ENCODE results near the gene LAMB4.

The LAMB4 gene

GRCh38 chr7:108140671-108141070, 10.5 kb upstream of the LAMB4 start:
- DNase-seq = no peak

- no peak for DNase-seq
Observed at GRCh38 chr7:108138911-108139310, 8.8 kb upstream of the LAMB4 start.

DNA sequence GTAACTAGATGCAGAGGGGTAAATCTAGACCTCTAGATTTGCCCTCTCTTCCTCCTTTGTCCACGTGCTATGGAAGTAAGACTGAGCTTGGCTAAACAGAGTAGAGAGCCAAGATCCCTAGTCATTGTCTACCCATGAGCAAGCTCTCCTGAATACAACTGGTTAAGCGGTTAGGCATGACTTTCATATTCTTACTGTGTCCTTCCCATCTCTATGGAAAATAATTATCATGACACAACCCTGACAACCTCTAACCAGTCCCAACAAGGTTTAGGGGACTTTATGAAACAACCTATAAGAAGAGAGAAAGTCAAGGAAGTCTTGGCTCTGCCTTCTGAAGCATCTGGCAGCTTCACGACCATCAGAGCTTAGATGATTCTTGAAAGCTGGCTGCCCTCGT, 7.8 kb upstream of the LAMB4 start:
- DNase-seq = no peak

GRCh38 chr7:108137040-108137439, 6.9 kb upstream of the LAMB4 start:
- no peak for DNase-seq

DNA sequence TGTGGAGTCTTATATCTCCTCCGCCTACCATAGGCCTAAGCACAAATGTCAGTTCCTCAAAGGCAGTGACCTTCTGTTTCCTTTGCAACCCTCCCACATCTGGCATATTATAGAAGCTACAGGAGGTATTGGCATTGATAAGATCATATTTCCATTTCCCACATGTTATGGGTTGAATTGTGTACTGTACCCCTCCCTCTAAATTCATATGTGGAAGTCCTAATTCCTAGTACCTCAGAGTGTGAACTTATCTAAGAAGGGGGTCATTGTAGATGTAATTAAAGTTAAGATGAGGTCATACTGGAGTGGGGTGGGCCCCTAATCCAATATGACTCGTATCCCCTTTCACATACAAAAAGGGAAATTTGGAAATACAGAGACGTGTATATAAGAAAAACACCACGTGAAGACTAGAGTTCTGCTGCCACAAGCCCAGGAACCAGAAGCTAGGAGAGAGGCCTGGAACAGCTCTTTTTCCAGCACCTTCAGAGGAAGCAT, 6.1 kb upstream of the LAMB4 start:
- DNase-seq = no peak

DNA sequence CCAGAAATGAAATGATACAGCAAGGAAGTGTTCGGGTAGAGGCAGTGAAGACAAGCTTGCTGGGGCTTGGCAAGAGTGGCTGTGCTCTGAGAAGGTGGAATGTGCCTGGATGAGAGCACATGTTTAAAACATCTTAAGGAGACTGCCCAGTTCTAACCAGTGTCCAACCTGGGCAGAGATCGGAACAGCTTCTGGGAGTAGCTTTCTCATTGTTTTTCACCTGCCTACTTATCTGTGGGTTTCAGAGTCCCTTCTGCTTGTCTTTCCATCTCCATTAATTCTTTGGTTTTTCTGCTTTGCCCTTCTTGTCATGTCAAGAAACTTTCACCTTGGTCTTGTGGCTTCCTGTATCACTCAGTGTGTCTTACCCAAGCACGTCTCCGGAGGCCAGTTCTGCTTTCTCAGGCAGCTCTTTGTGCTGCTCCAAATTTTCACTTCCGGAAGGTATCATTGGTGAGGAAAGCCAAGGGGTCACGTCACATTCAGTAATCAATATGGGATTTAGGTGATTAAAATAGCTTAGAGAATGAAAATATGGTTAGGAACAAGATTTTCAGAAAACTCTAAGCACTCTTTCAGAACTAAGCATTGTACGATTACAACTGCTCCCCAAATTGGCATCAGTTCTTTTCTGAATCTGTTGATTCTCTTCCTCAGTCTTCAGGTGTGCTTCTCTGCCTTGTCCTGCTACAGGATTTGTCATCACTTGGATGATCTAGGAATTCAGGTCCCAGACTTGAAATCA, 5.5 kb upstream of the LAMB4 start:
- no peak for DNase-seq

DNA sequence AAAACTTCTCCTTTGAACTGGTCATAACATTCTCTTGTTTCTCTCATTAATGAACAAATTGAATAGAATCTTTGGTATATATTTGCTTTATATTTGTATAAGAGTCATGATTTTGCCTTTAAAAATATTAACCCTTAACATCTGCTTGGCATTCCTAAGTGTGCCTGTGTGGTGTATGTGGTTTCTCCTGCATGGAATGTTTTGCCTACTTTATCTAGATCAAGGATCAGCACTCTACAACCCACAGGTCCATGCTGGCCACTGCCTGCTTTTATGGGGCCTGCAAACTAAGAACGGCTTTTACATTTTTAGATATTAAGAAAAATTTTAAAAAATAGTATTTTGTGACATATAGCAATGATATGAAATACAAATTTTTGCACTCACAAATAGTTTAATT, 4.3 kb upstream of the LAMB4 start:
- DNase-seq = no peak

- DNase-seq = peak in 1 of 3 experiments; percentile 27
Observed at GRCh38 chr7:108132551-108133265, 2.5 kb upstream of the LAMB4 start.

DNA sequence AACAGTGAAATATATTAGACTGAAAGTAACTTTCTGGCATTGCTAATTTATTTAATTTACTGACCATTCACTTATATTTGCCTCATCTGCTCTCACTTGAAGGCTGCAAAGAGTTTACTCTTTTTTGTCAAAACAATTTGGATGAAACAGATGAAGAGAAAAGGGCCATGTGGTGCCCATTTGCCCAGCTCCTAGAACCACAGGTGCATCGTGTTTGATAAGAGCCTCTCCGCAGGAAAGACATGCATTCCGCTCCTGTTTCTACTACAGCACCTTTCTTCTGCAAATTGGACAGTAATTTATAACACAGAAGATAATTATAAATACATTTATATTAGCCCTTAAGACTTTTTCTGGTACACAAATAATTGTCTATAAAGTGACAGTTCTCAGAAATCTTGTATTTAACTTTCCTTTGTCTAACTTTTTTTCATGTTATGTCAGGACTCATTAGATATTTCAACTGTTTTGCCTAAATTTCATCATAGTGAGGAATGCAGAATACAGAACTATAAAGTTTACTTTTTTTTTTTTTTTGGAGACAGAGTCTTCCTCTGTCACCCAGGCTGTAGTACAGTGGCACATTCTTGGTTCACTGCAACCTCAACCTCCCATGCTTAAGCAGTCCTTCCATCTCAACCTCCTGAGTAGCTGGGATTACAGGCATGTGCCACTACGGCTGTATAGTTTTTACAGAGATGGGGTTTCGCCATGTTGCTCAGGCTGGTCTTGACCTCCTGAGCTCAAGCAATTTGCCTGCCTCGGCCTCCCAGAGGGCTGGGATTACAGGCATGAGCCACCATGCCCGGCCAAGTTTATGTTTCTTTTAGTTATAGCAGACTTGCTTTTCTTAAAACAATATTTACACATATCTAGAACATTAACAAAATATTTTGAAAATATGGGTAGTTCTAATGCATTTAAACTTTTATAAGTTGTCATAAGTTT, 869 bp downstream of the LAMB4 start:
- DNase-seq = peak in 1 of 3 experiments; percentile 55

DNA sequence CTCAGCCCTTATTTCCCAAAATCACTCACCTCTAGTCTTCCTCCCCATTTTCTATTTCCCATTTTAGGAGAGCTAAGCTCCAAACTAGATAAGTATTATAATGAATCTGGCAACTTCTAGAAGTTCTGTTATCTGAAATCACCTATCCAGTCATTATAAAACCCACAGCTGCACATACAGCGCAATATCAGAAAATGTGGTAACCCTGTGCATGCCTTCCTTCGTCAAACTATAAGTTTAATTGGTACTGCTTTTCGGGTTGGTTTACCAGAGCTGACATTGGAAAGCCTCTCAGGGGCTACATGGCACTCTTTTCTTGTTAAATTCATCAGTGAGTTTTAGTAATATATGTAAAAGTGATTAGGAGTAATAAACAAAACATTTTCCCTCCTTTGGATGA, 1.6 kb downstream of the LAMB4 start:
- no peak for DNase-seq

GRCh38 chr7:108127461-108127860, 2.7 kb downstream of the LAMB4 start:
- no peak for DNase-seq

- DNase-seq = no peak
Observed at GRCh38 chr7:108124820-108125219, 5.3 kb downstream of the LAMB4 start.

DNA sequence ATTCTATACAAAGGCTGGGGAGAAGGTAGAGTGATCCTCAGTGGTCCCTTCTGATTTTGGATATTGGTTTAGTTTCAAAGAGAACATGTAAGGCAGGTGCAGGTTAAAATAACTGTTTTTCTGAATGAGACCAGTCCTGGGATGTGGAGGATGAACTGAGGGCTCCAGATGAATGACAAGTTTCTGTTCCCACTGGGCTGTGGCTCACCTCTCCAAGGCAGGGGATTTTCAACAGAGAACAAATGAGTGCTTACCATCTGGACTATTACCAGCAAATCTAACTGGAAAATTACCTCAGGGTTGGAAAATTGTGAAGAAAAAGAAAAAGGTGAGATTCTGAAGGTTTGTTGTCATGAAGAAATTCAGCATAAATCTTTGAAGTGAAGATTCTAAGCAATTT, 8.0 kb downstream of the LAMB4 start:
- DNase-seq = no peak

- DNase-seq = no peak
Observed at GRCh38 chr7:108120933-108121332, 9.2 kb downstream of the LAMB4 start.

DNA sequence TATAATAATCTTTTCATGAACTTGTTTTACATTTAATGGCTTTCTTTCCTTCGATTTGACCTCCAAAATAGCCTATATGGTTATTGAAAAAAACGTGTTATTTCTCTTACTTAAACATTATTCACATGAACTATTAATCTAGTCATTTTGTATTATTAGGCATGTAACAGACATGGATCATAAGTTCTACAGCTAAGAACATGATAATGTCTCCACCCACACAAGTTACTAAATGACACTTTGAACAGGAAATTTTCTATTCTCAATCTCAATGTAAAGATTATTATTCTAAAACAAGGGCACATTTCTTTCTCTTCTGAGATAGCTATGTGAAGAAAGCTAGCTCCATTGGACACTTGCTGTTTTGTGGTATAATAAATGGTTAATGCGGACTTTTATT, 10.0 kb downstream of the LAMB4 start:
- no peak for DNase-seq

GRCh38 chr7:108118959-108119358, 11.2 kb downstream of the LAMB4 start:
- DNase-seq = no peak

DNA sequence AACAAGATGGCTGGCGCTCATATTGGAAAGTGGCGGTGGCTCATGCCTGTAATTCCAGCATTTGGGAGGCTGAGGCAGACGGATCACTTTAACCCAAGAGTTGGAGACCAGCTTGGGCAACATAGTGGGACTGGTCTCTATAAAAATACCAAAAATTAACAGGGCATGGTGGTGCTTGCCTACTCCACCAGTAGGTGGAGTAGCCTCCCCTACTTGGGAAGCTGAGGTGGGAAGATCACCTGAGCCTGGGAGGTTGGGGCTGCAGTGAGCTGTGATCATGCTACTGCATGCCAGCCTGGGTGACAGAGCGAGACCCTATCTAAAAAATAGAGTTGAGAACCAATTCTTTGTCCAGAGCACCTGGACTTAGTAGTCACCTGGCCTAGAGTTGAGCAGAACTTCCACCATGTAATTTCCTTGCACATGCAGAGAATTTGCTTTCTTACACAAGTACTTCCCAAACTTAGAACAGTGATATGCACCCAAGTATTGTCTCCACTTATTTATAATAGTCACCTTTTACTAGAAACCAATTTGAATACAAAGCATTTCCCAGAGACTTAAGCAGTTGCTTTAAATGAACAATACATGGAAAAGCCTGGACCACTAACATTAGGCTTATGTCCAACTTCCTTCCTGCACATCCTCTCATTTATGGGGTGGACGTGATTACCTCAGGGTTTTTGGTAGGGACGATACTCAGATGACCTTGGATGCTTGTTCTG, 15.9 kb downstream of the LAMB4 start:
- peak; percentile 27 to 58 (median 58) for DNase-seq

- no peak for DNase-seq
Observed at GRCh38 chr7:108112683-108113082, 17.5 kb downstream of the LAMB4 start.

GRCh38 chr7:108109221-108109908, 20.8 kb downstream of the LAMB4 start:
- DNase-seq = peak; percentile 13 to 64 (median 28)

GRCh38 chr7:108108131-108108530, 22.0 kb downstream of the LAMB4 start:
- DNase-seq = no peak

- DNase-seq = no peak
Observed at GRCh38 chr7:108104324-108104723, 25.8 kb downstream of the LAMB4 start.

All from NCI-H1417 (cell line).